Skeletal muscle tissue (tissue), 4 donors: ENCODE data around the gene CNN2. TPM values are rescaled to one million over a fixed set of nuclear protein-coding genes. Genes with fewer than 3 reads are reported as not detected.

Experiments
- H3K27ac ChIP-seq: one replicate; pipeline ENCODE4 v1.7.0; 2013; ENCODE audit warnings: mild to moderate bottlenecking, low read depth, low read length, inconsistent platforms
- H3K27me3 ChIP-seq, 3 donors: one replicate each; pipeline ENCODE4 v1.7.0; 2013; ENCODE audit warnings: low read length in 3 of 3; ENCODE audit not compliant: control insufficient read depth in 3 of 3, insufficient read depth in 3 of 3
- H3K36me3 ChIP-seq, 3 donors: one replicate each; pipeline ENCODE4 v1.7.0; 2013; ENCODE audit warnings: low read length in 3 of 3; ENCODE audit not compliant: control insufficient read depth in 3 of 3, insufficient read depth in 3 of 3
- H3K4me1 ChIP-seq, 3 donors: one replicate each; pipeline ENCODE4 v1.7.0; 2013; ENCODE audit warnings: low read length in 3 of 3, mild to moderate bottlenecking in 3 of 3; ENCODE audit not compliant: control insufficient read depth in 3 of 3, insufficient read depth in 3 of 3
- H3K4me3 ChIP-seq, 3 donors: one replicate each; pipeline ENCODE4 v1.7.0; 2013; ENCODE audit warnings: low read length in 3 of 3
- H3K9ac ChIP-seq, 3 donors: one replicate each; pipeline ENCODE4 v1.7.0; 2013; ENCODE audit warnings: low read length in 3 of 3, mild to moderate bottlenecking in 3 of 3, moderate library complexity in 2 of 3, low read depth in 1 of 3
- H3K9me3 ChIP-seq, 3 donors: one replicate each; pipeline ENCODE4 v1.7.0; 2013; ENCODE audit warnings: low read length in 3 of 3; ENCODE audit not compliant: control insufficient read depth in 3 of 3
- total RNA-seq: library from RNA; depleted of rRNA; stranded (reverse); fragments of >200 nt; gene quantifications from one replicate; pipeline ENCODE4 v1.2.3, GENCODE V29; 2014
- donor health status: Osteomylitis.

Gene CNN2
- total RNA-seq, 1 donor from 2014 or later, result 40.2 TPM

- Histone ChIP-seq H3K27ac (no peak overlapping the region), H3K4me3 (no peak overlapping the region), H3K36me3 (no peaks in the 10 kb centered on the region), H3K9me3 (no peaks in the 10 kb centered on the region), H3K27me3 (peaks cover 54 to 68% (median 63%) of the 10 kb centered on the region in 3 donors), H3K9ac (no peak overlapping the region), H3K4me1 (peaks cover 5 to 14% (median 6%) of the 10 kb centered on the region in 3 donors)
Observed at GRCh38 chr19:1070931-1071791, 44.8 kb downstream of the CNN2 start.

- Histone ChIP-seq H3K9ac (no peak overlapping the region), H3K27me3 (peaks cover 46 to 54% (median 50%) of the 10 kb centered on the region in 3 donors), H3K27ac (no peak overlapping the region), H3K9me3 (no peaks in the 10 kb centered on the region), H3K36me3 (no peaks in the 10 kb centered on the region), H3K4me1 (peaks cover 2 to 8% (median 5%) of the 10 kb centered on the region in 3 donors), H3K4me3 (no peak overlapping the region)
Observed at GRCh38 chr19:1072371-1073015, 46.1 kb downstream of the CNN2 start.

GRCh38 chr19:1073063-1073955 is 46.9 kb downstream of the CNN2 start:
- no peak overlapping the region for H3K27ac ChIP-seq
- H3K9ac ChIP-seq, result no peak overlapping the region
- peaks cover 44 to 47% (median 45%) of the 10 kb centered on the region in 3 donors for H3K27me3 ChIP-seq
- H3K36me3 ChIP-seq, result no peaks in the 10 kb centered on the region
- H3K4me1 ChIP-seq, result peaks cover 2 to 8% (median 5%) of the 10 kb centered on the region in 3 donors
- H3K4me3 ChIP-seq, result no peak overlapping the region
- H3K9me3 ChIP-seq, result no peaks in the 10 kb centered on the region

- Histone ChIP-seq H3K4me3 (no peak overlapping the region), H3K9me3 (no peaks in the 10 kb centered on the region), H3K4me1 (peaks cover 2 to 4% (median 2%) of the 10 kb centered on the region in 3 donors), H3K36me3 (no peaks in the 10 kb centered on the region), H3K27ac (no peak overlapping the region), H3K9ac (no peak overlapping the region), H3K27me3 (peaks cover 37 to 39% (median 38%) of the 10 kb centered on the region in 3 donors)
Observed at GRCh38 chr19:1073956-1074517, 47.6 kb downstream of the CNN2 start.

- Histone ChIP-seq H3K4me3 (no peak overlapping the region), H3K36me3 (no peaks in the 10 kb centered on the region), H3K4me1 (peaks cover 0 to 3% (median 2%) of the 10 kb centered on the region in 3 donors), H3K9me3 (no peaks in the 10 kb centered on the region), H3K27ac (no peak overlapping the region), H3K9ac (no peak overlapping the region), H3K27me3 (peaks cover 30 to 34% (median 34%) of the 10 kb centered on the region in 3 donors)
Observed at GRCh38 chr19:1074544-1075283, 48.3 kb downstream of the CNN2 start.

GRCh38 chr19:1076046-1076386 is 49.6 kb downstream of the CNN2 start:
- peaks cover 0 to 3% (median 0%) of the 10 kb centered on the region in 3 donors for H3K4me1 ChIP-seq
- H3K9me3 ChIP-seq, result no peaks in the 10 kb centered on the region
- H3K9ac ChIP-seq, result no peak overlapping the region
- H3K27me3 ChIP-seq, result peaks cover 22 to 26% (median 23%) of the 10 kb centered on the region in 3 donors
- no peak overlapping the region for H3K27ac ChIP-seq
- H3K4me3 ChIP-seq, result no peak overlapping the region
- H3K36me3 ChIP-seq, result peaks cover 0 to 2% (median 0%) of the 10 kb centered on the region in 3 donors

GRCh38 chr19:1076951-1077350 is 50.5 kb downstream of the CNN2 start:
- Histone ChIP-seq H3K27ac (no peak overlapping the region), H3K9ac (no peak overlapping the region), H3K4me1 (peaks cover 0 to 8% (median 0%) of the 10 kb centered on the region in 3 donors), H3K9me3 (no peaks in the 10 kb centered on the region), H3K4me3 (no peak overlapping the region), H3K27me3 (peaks cover 14 to 31% (median 20%) of the 10 kb centered on the region in 3 donors), H3K36me3 (peaks cover 0 to 2% (median 0%) of the 10 kb centered on the region in 3 donors)

GRCh38 chr19:1079566-1080111 is 53.2 kb downstream of the CNN2 start:
- Histone ChIP-seq H3K9ac (no peak overlapping the region), H3K36me3 (peaks cover 0 to 2% (median 0%) of the 10 kb centered on the region in 3 donors), H3K4me3 (no peak overlapping the region), H3K27ac (no peak overlapping the region), H3K4me1 (peaks cover 0 to 18% (median 7%) of the 10 kb centered on the region in 3 donors), H3K9me3 (no peaks in the 10 kb centered on the region), H3K27me3 (peaks cover 0 to 37% (median 21%) of the 10 kb centered on the region in 3 donors)
